Measurements from ENCODE around the gene P3H3. TPM values are rescaled to one million over a fixed set of nuclear protein-coding genes. Genes with fewer than 3 reads are reported as not detected.
"Not testable (repeated sequence)": the region's sequence is repeated elsewhere in the genome, so short reads cannot be mapped to it uniquely, and the experiment has no call there.

Gene P3H3
- total and polyA plus RNA-seq, 9 donors: 4.7 to 92.3 (median 61.1) TPM

GRCh38 chr12:6863586-6864321 lies 35.5 kb downstream of the P3H3 start:
- Histone ChIP-seq H3K36me3 (no peaks in the 10 kb centered on the region), H3K27me3 (no peaks in the 10 kb centered on the region), H3K9me3 (no peaks in the 10 kb centered on the region), H3K27ac (no peak overlapping the region), H3K4me1 (ENCODE audit: insufficient read depth) (no peaks in the 10 kb centered on the region), H3K4me3 (no peak overlapping the region)
- no peak for DNase-seq
- TF ChIP-seq CTCF (IDR thresholded peaks at IDR 0.05) (no peak), EP300 (IDR thresholded peaks at IDR 0.05) (no peak), POLR2A (IDR thresholded peaks at IDR 0.05) (no peak)
- intact Hi-C loops (cut with DNase I): loop anchor here in 2 of 4 donors (10.0 kb wide), 1 partner anchor 101 kb away; no protein-coding TSS in a partner anchor
- 94% methylated on average over 16 of the region's 16 CpGs for WGBS, 3 donors

GRCh38 chr12:6865307-6865706 lies 37.1 kb downstream of the P3H3 start:
- H3K27me3 ChIP-seq; DNase-seq; H3K9me3 ChIP-seq; H3K36me3 ChIP-seq; H3K4me3 ChIP-seq; H3K4me1 ChIP-seq (ENCODE audit: insufficient read depth); H3K27ac ChIP-seq: not testable (repeated sequence)
- 87 to 90% (median 88%) methylated on average over 5 of the region's 5 CpGs for whole genome bisulfite sequencing, 3 donors
- intact Hi-C loops (cut with DNase I): loop anchor here (5.0 to 10.0 kb wide), 2 partner anchors 99 to 102 kb away; no protein-coding TSS in a partner anchor

- H3K4me3 ChIP-seq: peak overlapping the region; percentile 83
- peak in 4 of 5 donors; percentile 47 to 63 (median 56) for DNase-seq
- H3K27me3 ChIP-seq: no peaks in the 10 kb centered on the region
- intact Hi-C loops (cut with DNase I): loop anchor here (5.0 to 10.0 kb wide), 2 partner anchors 98 to 101 kb away; no protein-coding TSS in a partner anchor
- no peaks in the 10 kb centered on the region for H3K9me3 ChIP-seq
- H3K27ac ChIP-seq: peak overlapping the region; percentile 49 to 90
- 71 to 73% (median 73%) methylated on average over 19 of the region's 19 CpGs for WGBS, 3 donors
- H3K4me1 ChIP-seq (ENCODE audit: insufficient read depth): no peaks in the 10 kb centered on the region
- no peak for TF ChIP-seq CTCF (IDR thresholded peaks at IDR 0.05)
- no peak for TF ChIP-seq POLR2A (IDR thresholded peaks at IDR 0.05)
- no peak for TF ChIP-seq EP300 (IDR thresholded peaks at IDR 0.05)
- no peaks in the 10 kb centered on the region for H3K36me3 ChIP-seq
These were observed 38.1 kb downstream of the P3H3 start for GRCh38 chr12:6866163-6866919.

- Histone ChIP-seq H3K4me3 (peak overlapping the region; percentile 83), H3K4me1 (ENCODE audit: insufficient read depth) (no peaks in the 10 kb centered on the region), H3K27me3 (no peaks in the 10 kb centered on the region), H3K36me3 (no peaks in the 10 kb centered on the region), H3K27ac (peak overlapping the region; percentile 49 to 90), H3K9me3 (no peaks in the 10 kb centered on the region)
- WGBS, 3 donors: 2 to 5% (median 3%) methylated on average over 31 to 33 of the region's 33 CpGs
- intact Hi-C loops (cut with DNase I): loop anchor here (5.0 to 10.0 kb wide), 2 partner anchors 98 to 100 kb away; no protein-coding TSS in a partner anchor
- DNase-seq: no peak
- TF ChIP-seq EP300 (IDR thresholded peaks at IDR 0.05) (no peak), CTCF (IDR thresholded peaks at IDR 0.05) (no peak), POLR2A (IDR thresholded peaks at IDR 0.05) (no peak)
These were observed 38.8 kb downstream of the P3H3 start for GRCh38 chr12:6866920-6867412.
